Dedifferentiated amniotic fluid mesenchymal stem cell (primary cell): ENCODE measurements around the gene OR12D1.
"Not testable (repeated sequence)": the region's sequence is repeated elsewhere in the genome, so short reads cannot be mapped to it uniquely, and the experiment has no call there.

Source experiments
- DNase-seq: peaks from one replicate; pipeline ENCODE4 v3.0.0-alpha.2; 2016; ENCODE audit errors: extremely low spot score

Gene OR12D1

DNA sequence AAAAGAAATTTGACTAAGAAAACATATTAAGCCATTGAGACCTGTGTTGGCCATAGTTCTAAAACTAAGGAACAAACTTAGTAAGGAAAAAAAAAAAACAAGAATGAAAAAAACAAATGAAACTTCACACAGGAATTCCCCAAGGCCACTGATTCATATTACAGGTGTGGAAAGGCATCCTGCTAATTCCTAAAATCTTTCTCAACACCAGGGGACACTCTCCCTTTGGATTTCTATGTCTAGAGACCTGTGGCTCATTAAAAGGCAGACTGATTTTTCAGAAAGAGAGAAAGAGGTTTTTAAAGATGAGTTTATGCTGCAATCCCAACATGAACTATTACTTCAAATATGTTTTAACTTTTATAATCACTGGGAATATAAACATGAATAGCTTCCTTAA, at the start of gene OR12D1:
TSS of gene OR12D1 (plus strand) at position 341 of the 400 bp plus-strand sequence.
- no peak for DNase-seq

GRCh38 chr6:29368765-29369164, 46.0 kb upstream of the OR12D1 start, which contains the start of gene OR5V1:
TSS of gene OR5V1 (minus strand) at chr6:29368865. CDS start at chr6:29356195, 12,670 bp downstream.
- no peak for DNase-seq

GRCh38 chr6:29375191-29375590, 39.5 kb upstream of the OR12D1 start, which contains the start of gene OR12D3:
TSS of gene OR12D3 (minus strand) at chr6:29375291. CDS start at chr6:29375287, 4 bp downstream.
- no peak for DNase-seq

DNA sequence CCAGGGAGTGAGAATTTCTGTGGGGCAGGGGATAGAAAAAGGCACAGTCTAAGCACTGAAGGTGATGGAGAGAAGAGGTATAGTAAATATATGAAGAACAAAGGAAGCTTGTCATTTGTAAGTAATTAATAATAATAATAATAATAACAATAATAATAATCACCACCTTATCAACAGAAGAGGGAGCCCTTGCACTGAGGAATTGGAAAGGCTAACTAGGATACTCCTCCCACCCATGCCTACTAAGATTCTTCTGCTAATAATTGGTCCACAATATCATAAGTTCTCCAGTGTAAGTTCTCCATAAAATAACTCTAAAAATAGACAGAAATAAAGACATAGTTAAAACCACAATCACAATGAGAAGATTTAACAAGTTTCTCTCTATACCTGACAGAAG, 38.7 kb upstream of the OR12D1 start:
- DNase-seq = no peak

GRCh38 chr6:29388533-29388932, 26.2 kb upstream of the OR12D1 start:
- DNase-seq = no peak

GRCh38 chr6:29395331-29395730, 19.4 kb upstream of the OR12D1 start, which contains the start of gene OR12D2:
TSS of gene OR12D2 (plus strand) at chr6:29395631. CDS start at chr6:29396700, 1,069 bp downstream.
- no peak for DNase-seq

- no peak for DNase-seq
Observed at GRCh38 chr6:29399525-29399924, 15.2 kb upstream of the OR12D1 start.

DNA sequence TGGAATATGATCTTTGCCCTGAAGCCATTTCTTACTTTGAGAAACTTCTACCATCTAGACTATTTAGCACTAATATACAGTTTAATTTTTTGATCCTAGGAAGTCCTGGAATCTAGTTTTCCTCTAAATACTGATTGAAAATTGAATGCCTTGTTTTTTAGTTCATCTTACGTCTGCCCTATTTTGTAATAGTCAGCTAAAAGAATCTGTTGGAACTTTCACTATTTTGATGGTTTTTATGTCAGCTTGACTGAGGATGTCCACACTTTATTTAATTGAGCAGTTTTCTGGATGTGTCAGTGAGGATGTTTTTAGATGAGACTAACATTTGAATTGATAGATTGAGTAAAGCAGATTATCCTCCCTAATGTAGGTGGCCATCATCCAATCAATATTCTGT, 10.9 kb upstream of the OR12D1 start:
- no peak for DNase-seq

DNA sequence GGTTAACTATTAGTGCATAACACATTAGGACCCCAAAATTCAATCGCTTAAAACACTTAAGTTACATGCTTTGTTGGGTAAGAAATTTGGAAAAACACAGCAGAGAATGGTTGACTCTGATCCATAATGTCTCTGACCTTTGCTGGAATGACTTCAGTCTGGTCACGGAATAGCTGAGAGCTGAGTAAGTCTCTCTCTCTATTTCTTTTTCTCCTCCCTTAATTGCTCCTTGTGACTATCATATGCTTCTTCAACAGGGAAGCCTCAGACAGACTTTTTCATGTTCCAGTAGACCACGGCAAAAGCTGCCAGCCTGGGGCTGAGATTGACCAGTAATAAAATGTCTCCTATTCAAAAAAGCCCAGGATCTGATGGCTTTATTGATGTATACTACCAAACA, 4.8 kb downstream of the OR12D1 start:
- DNase-seq = peak; percentile 28

GRCh38 chr6:29424168-29424567, 9.4 kb downstream of the OR12D1 start:
- no peak for DNase-seq

DNA sequence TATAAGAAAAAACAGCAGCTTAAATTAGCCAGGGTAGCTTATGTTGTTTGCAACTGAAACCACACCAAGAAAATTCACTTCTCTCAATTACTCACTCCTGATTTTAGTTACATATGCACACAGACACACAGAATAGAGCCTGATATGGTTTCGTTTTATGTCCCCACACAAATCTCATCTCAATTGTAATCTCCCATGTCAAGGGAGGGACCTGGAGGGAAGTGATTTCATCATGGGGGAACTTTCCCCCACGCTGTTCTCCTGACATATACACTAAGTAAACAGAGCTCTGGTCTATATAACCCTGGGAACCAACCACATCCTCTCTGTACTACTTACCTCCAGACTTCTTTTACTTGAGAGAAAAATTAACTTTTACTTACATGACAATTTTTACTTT, 9.8 kb downstream of the OR12D1 start:
- DNase-seq = no peak

DNA sequence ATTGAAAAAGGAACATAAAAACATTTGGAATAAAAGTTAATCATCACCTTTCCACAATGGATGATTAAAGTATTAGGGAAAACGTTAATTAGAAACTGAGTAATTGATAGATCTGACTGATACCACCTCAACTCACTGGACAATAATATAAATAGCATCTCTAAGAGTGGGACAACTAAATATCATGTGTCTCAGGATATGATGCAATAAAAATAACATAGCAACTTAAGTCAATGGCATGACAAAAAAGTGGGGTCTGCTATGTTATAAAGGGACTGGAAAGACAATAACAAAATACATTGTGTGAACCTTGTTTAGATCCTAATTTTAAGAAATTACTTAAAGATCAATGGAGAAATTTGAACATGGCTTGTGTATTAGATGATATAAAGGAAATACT, 10.3 kb downstream of the OR12D1 start:
- DNase-seq = no peak

- DNase-seq = no peak
Observed at GRCh38 chr6:29426654-29427053, 11.9 kb downstream of the OR12D1 start.

DNA sequence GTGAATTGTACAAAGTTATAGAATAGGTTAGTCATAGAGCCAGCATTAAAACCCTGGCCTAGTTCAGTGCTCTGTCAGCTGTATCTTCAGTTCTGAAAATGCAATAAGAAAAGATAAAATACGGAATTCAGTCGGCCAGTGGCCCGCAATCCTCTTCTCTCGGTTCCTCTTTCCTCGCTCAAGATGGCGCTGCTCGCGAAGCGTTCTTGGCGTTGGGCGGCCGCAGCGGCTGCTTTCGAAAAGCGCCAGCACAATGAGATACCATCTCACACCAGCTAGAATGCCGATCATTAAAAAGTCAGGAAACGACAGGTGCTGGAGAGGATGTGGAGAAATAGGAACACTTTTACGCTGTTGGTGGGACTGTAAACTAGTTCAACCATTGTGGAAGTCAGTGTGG, 22.0 kb downstream of the OR12D1 start:
- DNase-seq = not testable (repeated sequence)

DNA sequence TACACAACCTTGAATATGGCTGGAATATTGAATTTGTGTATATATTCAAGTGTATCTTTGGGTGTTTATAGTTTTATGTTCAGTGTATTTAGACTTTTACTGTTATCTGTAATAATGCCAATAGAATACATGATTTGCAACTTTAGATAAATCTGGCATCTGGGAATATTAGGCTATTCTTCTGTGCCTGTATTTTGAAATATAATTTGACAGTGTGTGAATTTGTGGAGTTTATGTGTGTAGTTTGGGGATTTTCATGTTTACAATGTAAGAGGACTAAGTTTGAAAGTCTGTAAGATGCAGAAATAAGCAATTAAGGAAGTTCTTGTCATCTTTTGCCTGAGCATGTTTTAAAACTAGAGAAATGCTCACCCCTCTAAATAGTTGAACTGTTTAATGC, 24.3 kb downstream of the OR12D1 start, which contains the start of gene OR10C1:
TSS of gene OR10C1 (plus strand) at position 301 of the 400 bp plus-strand sequence. CDS start 710 bp downstream, outside the sequence.
- DNase-seq = no peak

DNA sequence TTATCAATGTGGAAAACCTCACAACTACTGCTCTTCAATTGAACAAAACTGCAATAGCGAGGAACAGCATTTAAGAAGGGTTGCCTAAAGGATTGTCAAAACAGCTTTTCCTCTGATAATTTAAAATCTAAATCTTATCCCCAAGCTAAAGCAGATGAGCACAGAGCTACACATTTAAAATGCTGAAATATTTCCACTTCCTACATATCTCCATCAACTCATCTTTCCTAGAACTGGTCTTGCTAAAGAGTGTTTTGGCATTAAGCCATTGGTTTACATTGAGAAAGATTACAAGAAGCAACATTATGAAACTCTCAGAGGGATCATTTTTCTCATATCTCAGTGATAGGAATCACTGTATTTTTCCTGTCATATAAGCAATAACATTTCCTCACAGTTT, 28.0 kb downstream of the OR12D1 start:
- DNase-seq = no peak

GRCh38 chr6:29444031-29444430, 29.3 kb downstream of the OR12D1 start:
- DNase-seq = not testable (repeated sequence)

DNA sequence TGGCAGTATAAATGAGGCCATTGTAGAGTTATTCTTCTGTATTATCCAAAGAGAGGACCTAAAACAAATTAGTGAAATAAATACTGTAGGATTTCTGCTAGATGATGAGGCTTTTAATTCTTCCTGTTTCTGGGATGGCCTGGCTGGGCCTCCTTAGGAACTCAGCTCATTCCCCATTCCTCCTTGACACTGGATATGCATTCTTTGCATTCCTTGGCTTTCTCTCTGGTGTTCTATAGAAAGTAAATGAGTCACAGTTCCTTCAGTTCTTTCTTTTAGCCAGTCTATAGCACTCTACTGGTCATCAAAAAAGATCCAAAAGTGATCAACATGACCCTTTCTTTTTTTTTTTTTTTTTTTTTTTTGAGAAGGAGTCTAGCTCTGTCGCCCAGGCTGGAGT, 32.9 kb downstream of the OR12D1 start:
- peak; percentile 38 for DNase-seq

DNA sequence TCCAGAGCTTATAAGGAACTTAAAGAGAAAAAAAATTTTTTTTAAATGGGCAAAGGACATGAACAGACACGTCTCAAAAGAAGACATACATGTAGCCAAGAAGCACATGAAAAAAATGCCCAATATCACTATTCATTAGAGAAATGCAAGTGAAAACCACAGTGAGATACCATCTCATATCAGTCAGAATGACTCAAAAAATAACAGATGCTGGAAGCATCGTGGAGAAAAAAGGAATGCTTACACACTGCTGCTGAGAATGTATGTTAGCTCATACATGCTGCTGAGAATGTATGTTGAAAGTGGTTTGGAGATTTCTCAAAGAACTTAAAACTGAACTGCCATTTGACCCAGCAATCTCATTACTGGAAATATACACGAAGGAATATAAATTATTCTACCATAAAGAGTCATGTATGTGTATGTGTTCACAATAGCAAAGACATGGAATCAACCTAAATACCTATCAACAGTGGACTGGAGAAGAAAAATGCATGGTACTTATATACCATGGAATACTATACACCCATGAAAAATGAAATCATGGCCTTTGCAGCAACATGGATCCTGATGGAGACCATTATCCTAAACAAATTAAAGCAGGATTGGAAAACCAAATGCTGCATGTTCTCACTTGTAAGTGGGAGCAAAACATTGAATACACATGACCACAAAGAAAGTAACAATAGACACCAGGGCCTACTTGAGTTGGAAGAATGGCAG, 36.9 kb downstream of the OR12D1 start:
- DNase-seq = peak; percentile 17

DNA sequence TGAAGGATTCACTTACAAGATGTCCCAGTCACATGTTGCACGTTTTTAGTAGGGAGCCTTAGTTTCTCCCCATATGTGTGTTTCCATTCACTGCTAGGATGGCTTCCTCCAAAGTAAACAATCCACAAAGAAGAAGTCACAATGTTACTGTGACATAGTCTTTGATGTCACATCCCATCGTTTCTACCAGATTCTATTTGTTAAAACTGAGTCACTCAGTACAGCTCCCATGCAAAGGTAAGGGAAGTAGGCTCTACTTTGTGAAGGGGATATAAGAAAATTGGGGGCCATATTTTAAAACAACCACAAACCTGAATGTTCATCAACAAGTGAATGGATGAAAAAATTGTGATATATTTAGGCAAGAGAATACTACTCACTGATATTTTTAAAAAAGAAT, 42.2 kb downstream of the OR12D1 start, which contains the start of the genes OR11A1 and OR2H1:
TSS of gene OR11A1 (minus strand) at position 101 of the 400 bp plus-strand sequence. CDS start 29,430 bp downstream, outside the sequence.
TSS of gene OR2H1 (plus strand) at position 185 of the 400 bp plus-strand sequence. CDS start 4,615 bp downstream, outside the sequence.
- no peak for DNase-seq

DNA sequence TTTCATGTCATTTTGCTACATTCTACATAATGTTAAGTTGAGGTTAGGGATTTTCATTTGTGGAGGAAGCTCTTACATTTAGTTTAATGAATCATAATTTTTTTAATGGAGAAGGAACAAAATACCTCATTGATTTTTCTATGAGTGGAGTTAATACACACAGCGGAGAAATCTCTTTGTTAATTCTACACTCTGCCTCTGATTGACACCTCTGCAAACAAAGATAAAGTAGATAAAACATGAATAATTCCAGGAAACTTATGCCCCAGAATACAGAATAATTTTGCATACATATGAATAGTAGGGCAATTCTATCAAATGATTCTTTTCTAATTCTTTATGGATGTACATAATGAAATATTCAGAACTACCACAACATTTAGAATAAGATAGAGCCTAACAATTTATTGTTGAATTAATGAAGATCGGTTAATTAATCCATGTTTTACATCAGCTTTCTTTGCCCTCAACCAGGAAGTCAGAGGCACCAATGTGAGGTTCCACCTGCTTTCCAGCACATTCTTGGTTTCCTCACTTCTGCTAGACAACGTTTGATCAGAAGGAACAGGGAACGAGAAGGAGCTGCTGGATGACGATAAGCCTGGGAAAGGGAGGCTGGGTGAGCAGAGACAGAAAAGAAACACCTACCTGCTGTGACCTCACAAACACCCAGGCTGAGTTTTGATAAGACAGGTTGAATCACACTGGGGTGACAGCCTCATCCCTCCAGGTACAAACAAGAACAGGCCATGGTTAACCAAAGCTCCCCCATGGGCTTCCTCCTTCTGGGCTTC, 46.5 kb downstream of the OR12D1 start:
- no peak for DNase-seq

GRCh38 chr6:29462022-29462421, 47.3 kb downstream of the OR12D1 start:
- DNase-seq = no peak
